Muscle of leg (tissue), 11 donors: ENCODE results near the gene GALNT12. TPM values are rescaled to one million over a fixed set of nuclear protein-coding genes. Genes with fewer than 3 reads are reported as not detected.

Experiments used
- DNase-seq: peaks from one replicate; pipeline ENCODE4 v3.0.0; 2013
- H3K27ac ChIP-seq: one replicate; pipeline ENCODE4 v1.5.1; 2013; ENCODE audit warnings: mild to moderate bottlenecking, low read length, control low read depth
- H3K27me3 ChIP-seq: one replicate; pipeline ENCODE4 v1.6.1; 2013; ENCODE audit warnings: low read length; ENCODE audit not compliant: control insufficient read depth, insufficient read depth
- H3K36me3 ChIP-seq: one replicate; pipeline ENCODE4 v1.6.1; 2013; ENCODE audit warnings: low read length; ENCODE audit not compliant: control insufficient read depth, insufficient read depth
- H3K4me1 ChIP-seq: one replicate; pipeline ENCODE4 v1.6.1; 2013; ENCODE audit warnings: low read length; ENCODE audit not compliant: control insufficient read depth, insufficient read depth
- H3K4me3 ChIP-seq: one replicate; pipeline ENCODE4 v1.5.1; 2013; ENCODE audit warnings: low read length, control low read depth
- H3K9me3 ChIP-seq: replicated peaks from 2 replicates; pipeline ENCODE4 v1.6.1; 2013; ENCODE audit warnings: low read depth, low read length; ENCODE audit not compliant: control insufficient read depth
- WGBS: methylation state at CpG from one replicate; pipeline ENCODE4 v1.1.5; 2013; ENCODE audit warnings: missing lambda C conversion rate; ENCODE audit not compliant: insufficient coverage; 5-methylcytosine and 5-hydroxymethylcytosine counted together
- polyA plus RNA-seq, 8 donors: library from polyadenylated mRNA; unstranded; fragments of 120-200 nt; gene quantifications; one replicate each; pipeline versions ENCODE4 v1.2.1 to v1.2.3, GENCODE V29; 2013; ENCODE audit warnings: inconsistent platforms in 1 of 8, low replicate concordance in 1 of 8; ENCODE audit not compliant: insufficient read length in 8 of 8, insufficient read depth in 1 of 8
- total RNA-seq: library from RNA; stranded (reverse); fragments of 120-200 nt; gene quantifications from one replicate; pipeline ENCODE4 v1.2.4, GENCODE V29; 2013

Gene GALNT12
- total and polyA plus RNA-seq, 9 donors = 2.7 to 4.6 (median 3.6) TPM

DNA sequence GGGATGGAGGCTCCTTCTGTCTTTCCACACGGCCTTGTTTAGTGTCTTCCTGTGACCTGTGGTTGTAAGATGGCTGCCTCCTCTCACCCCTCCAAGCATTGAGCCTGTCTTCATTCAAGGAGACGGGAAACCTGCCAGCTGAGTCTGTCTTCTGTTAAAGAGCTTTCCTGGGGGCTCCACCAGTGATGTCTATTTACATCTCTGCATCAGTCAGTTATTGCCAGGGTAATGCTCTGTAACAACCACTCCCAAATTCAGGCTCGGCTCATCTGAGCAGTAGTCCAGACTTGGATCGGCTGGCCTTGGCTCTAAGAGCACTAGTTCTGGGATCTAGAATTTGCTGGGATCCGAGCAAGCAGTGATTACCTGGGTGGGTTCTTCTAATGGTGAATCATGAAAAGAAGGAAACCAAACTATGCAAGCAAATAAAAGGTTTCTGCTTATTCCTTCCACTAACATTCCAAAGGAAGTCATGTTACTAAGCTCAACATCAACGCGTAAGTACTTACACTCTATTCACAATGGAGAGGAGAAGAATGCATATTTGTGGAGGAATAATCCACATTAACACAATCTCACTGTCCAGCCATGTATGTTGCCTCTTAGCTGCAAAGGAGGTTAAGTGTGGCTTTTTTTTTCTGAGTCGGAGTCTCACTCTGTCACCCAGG is 61.7 kb downstream of the GALNT12 start:
- no peak overlapping the region for H3K4me3 ChIP-seq
- H3K27ac ChIP-seq = no peak overlapping the region
- peaks cover 40% of the 10 kb centered on the region for H3K4me1 ChIP-seq
- H3K36me3 ChIP-seq = no peaks in the 10 kb centered on the region
- H3K27me3 ChIP-seq = no peaks in the 10 kb centered on the region
- no peaks in the 10 kb centered on the region for H3K9me3 ChIP-seq
- no peak for DNase-seq
- WGBS = 83% methylated on average over 2 of the region's 8 CpGs

DNA sequence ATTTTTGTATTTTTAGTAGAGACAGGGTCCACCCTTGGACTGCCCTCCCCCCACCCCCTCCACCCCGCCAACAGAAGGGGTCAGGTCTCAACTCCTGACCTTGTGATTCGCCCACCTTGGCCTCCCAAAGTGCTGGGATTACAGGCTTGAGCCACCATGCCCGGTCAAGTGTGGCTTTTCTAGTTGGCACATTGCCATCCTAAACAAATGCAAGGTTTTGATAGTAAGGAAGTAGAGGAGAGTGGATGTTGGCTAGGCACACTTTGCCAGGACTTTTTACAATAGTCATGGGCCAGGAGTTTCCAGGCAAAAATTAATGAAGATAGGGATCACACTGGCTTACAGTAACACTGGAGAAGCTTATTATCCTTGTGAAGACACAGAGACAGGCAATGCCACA is 62.4 kb downstream of the GALNT12 start:
- Histone ChIP-seq H3K4me3 (no peak overlapping the region), H3K4me1 (peaks cover 40% of the 10 kb centered on the region), H3K36me3 (no peaks in the 10 kb centered on the region), H3K27me3 (no peaks in the 10 kb centered on the region), H3K27ac (no peak overlapping the region), H3K9me3 (no peaks in the 10 kb centered on the region)
- no CpG with 5 or more reads among the region's 3 CpGs for WGBS
- DNase-seq = no peak

DNA sequence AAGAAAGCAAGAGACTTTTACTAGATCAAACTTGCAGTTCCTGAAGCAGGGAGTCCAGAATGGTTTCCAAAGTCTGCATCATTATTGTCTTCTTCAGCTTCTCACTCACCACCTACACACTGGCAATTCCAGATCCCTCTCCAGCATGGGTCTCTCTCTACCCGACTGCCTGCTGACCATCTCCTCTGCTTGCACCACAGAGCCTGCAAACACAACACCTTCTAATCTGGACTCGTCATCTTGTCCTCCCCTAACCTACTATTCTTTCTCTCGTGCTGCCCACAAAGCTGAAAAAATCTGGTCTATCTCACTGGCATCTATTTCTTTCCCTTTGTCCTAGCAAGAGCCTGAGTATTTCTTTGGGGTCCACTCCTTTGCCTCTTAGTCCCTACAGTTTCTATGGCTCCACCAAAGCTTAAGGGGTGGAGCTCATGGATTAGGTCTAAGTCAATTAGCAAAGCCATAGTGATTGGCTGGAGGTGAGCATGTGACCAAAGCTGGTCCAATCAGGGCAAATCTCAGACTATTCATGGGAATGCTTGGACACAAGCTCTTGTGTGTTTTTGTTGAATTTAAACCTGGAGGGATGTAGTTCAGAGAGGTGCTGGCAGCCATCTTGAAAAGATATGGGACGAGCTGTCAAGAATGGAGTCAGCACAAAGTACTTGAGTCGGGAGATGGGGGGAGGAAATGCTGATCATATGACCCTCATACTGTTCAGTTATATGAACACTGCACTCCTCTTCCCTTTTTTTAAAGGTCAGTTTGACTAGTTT is 63.5 kb downstream of the GALNT12 start:
- DNase-seq = no peak
- Histone ChIP-seq H3K9me3 (no peaks in the 10 kb centered on the region), H3K27ac (no peak overlapping the region), H3K36me3 (no peaks in the 10 kb centered on the region), H3K27me3 (peaks cover 2% of the 10 kb centered on the region), H3K4me3 (no peak overlapping the region), H3K4me1 (peaks cover 34% of the 10 kb centered on the region)
- 65% methylated on average over 4 of the region's 5 CpGs for WGBS

DNA sequence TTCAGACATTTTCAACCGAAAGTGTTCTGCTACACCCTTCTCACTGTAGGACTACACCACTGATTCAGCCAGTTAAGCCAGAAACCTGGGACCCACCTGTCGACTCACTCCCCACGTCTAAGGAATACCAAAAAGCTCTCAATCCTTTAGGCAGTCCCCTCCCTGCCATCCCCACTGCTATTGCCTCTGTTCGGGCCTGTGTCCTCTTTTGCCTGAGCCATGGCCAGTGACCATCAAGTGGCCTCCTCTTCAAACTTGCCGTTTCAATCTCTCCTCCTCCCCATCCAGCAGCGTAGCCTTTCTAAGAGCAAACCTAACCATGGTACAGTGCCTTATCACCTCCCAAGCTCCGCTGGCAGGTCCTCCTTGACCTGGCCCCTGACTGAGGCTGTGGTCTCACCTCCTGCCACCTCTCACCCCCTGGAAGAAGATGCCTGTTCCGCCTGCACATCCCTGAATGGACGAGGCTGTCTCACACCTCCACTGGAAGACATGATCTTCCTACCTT is 64.1 kb downstream of the GALNT12 start:
- no peaks in the 10 kb centered on the region for H3K9me3 ChIP-seq
- WGBS = 70% methylated on average over 9 of the region's 9 CpGs
- no peak overlapping the region for H3K4me3 ChIP-seq
- peaks cover 2% of the 10 kb centered on the region for H3K27me3 ChIP-seq
- DNase-seq = no peak
- no peak overlapping the region for H3K27ac ChIP-seq
- H3K4me1 ChIP-seq = peaks cover 31% of the 10 kb centered on the region
- no peaks in the 10 kb centered on the region for H3K36me3 ChIP-seq

DNA sequence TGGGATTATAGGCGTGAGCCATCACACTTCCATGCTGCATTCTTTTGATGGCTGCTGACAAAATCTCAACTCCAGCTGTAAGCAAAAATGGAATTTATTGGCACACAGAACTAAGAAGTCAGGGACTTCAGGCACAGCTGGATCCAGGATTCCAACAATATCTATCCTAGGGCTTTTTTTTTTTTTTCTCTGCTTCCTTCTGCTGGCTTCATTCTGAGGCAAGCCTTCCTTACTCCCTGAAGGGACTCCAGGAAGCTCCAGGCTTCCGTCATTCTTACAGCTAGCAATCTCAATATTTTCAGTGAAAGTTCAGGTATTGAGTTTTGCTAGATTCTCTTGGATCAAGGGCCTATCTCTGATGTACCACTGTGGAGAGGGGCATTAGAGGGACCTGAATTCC is 66.1 kb downstream of the GALNT12 start:
- Histone ChIP-seq H3K27ac (peak overlapping the region; percentile 4), H3K9me3 (no peaks in the 10 kb centered on the region)

DNA sequence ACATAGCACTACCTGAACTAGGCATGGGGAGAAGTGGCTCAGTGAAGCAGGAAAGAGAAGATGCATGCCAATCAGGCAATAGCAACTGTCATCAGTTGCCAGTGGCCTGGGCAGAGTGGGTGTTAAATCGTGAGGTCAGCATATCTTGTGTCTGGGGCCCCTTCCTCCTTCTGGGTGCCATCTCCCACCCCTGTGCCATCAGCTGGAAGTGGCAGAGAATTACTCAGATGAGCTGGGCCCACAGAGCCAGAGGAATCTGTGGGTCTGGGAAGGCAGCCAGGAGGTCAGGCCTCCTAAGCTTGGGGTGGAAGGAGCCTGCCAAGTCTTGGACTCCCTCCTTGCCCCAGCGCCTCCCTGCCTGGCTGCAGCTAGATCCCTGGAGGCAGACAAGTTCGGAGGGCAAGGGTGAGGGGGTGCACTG is 66.5 kb downstream of the GALNT12 start:
- H3K27ac ChIP-seq = peak overlapping the region; percentile 15
- no peak overlapping the region for H3K4me3 ChIP-seq
- 58% methylated on average over 2 of the region's 3 CpGs for WGBS
- peaks cover 37% of the 10 kb centered on the region for H3K4me1 ChIP-seq
- H3K9me3 ChIP-seq = no peaks in the 10 kb centered on the region
- DNase-seq = no peak
- no peaks in the 10 kb centered on the region for H3K36me3 ChIP-seq
- peaks cover 2% of the 10 kb centered on the region for H3K27me3 ChIP-seq

More for the DNA sequence above, 66.1 kb downstream of the GALNT12 start:
- Histone ChIP-seq H3K4me1 (peaks cover 33% of the 10 kb centered on the region), H3K27me3 (peaks cover 2% of the 10 kb centered on the region), H3K36me3 (no peaks in the 10 kb centered on the region), H3K4me3 (no peak overlapping the region)
- no CpG with 5 or more reads among the region's 2 CpGs for WGBS
- DNase-seq = peak; percentile 59

DNA sequence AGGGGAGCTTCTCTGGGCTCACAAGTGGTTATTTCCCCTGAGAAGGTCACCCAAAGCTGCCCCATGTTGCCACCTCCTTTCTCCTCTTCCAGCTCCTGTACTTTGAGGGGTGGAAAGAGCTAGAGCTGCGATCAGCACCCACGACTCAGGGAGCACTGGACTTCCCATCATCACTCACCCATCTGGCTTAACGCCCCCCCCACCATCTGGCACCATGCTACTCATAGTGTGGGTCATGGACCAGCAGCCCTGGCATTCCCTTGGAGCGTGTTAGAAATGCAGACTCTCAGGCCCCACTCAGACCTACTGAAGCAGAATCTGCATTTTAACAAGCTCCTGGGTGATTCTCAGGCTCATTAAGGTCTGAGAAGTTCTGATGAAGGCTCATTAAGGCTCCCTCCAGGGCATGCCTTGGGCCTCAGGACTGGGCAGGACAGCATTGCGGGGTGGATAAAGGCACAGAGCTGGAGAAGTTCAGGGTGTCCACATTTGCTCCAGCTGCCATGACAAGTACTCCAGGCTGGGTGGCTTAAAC is 67.3 kb downstream of the GALNT12 start:
- Histone ChIP-seq H3K27ac (no peak overlapping the region), H3K4me1 (peaks cover 45% of the 10 kb centered on the region), H3K4me3 (no peak overlapping the region), H3K36me3 (no peaks in the 10 kb centered on the region), H3K27me3 (peaks cover 2% of the 10 kb centered on the region), H3K9me3 (no peaks in the 10 kb centered on the region)
- WGBS = 96% methylated on average over 2 of the region's 5 CpGs
- DNase-seq = no peak

DNA sequence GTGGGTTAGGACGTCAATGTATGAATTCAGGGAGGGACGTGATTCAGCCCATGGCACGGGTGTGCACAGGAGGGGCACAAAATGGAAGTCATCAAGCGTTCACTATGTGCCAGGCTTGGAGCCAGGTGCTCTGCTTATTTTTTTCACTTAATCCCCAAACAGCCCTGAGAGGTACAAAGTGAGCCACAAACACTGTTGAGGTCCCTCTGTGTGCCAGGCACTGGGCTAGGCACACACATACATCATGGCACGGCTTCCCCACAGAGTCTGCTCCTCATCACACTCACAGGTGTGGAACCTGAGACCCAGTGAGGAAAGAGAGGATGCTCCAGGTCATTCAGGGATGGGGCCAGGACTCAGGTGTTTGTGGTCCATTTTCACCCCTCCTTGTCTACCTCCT is 68.1 kb downstream of the GALNT12 start:
- Histone ChIP-seq H3K4me3 (no peak overlapping the region), H3K36me3 (no peaks in the 10 kb centered on the region), H3K9me3 (no peaks in the 10 kb centered on the region), H3K27me3 (peaks cover 2% of the 10 kb centered on the region), H3K4me1 (peaks cover 52% of the 10 kb centered on the region), H3K27ac (no peak overlapping the region)
- WGBS = 90% methylated on average over 2 of the region's 5 CpGs
- no peak for DNase-seq

DNA sequence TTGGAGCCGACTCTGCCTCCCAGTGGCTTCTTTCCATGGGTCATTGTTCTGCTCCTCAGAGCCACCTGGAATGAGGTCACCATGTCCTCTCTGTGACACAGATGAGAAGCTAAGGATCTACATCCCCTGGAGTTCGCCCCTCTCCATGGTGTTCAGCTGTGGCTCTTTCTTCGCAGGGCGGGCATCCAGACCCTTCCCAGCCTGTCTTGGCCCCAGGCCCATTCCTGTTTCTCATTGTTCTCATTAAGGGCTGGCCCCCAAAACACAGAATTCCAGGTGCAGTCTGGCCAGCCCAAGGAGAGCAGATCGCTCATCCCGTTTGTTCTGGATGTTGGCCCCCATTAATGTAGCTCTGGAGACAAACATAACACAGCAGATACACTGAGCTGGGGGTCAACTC is 69.8 kb downstream of the GALNT12 start:
- no peaks in the 10 kb centered on the region for H3K36me3 ChIP-seq
- H3K4me3 ChIP-seq = no peak overlapping the region
- peak; percentile 88 for DNase-seq
- peak overlapping the region; percentile 79 for H3K27ac ChIP-seq
- no peaks in the 10 kb centered on the region for H3K9me3 ChIP-seq
- peaks cover 55% of the 10 kb centered on the region for H3K4me1 ChIP-seq
- H3K27me3 ChIP-seq = peaks cover 2% of the 10 kb centered on the region
- WGBS = 59% methylated on average over 4 of the region's 6 CpGs
